Vein endothelial cell (primary cell): ENCODE results near the gene ALX3. TPM values are rescaled to one million over a fixed set of nuclear protein-coding genes. Genes with fewer than 3 reads are reported as not detected.

Experiments
- total RNA-seq: library from RNA; depleted of rRNA; stranded (reverse); fragments of >200 nt; gene quantifications from 2 replicates; pipeline ENCODE4 v1.2.3, GENCODE V29; 2012

ALX3 gene
- total RNA-seq, result not detected in 2 replicates

DNA sequence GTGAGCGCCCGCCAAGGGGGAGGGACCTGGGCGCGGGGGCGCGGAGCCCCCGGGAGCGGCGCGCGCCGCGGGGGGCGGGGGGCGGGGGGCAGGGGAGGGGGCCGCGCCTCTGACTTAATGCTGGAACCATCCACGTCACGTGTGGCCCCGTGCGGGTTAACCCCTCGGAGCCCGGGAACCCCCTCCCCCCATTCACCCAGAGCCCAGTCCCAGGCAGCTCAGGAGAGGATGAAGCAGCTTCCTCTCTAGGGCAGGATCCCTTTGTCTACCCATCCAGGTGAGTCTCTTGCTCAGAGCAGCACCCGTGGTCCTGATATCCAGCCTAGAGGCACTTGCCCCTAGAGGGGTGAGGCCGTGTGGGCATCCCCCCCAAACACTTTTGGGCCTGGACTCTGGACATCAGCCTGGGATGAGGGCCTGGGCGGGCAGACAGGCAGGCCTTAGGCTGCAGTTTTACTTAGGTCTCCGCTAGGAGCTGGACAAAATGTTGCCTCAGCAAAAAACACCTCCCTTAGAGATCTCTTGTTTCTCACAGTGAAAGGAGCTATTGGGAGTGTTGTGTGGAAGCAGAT, at the start of gene ALX3:
Gene ALX3, minus strand, starts transcription at position 2 of the 572 bp plus-strand sequence. CDS start 60 bp downstream, outside the sequence.

DNA sequence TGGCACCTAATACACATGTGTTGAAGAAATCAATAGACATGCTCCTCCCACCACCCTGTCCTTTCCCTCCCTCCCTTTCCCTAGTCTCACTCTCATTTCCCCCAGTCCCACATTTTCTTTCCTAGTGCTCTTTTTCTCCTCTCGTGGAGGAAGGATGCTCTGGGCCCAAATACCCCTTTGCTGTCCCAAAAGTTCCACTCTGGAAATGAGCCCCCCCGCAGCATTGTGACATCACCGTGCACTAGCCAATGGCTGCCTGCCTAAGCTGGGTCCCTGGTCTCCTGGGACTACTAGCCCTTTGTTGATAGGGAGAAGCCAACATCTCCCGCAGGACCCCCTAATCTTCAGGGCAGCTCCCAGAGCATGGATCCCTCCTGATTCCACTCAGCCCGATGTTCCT, 41.7 kb upstream of the ALX3 start, which contains the start of gene UBL4B:
Gene UBL4B, plus strand, starts transcription at position 301 of the 400 bp plus-strand sequence. Its CDS starts 92 bp downstream, at position 393.

DNA sequence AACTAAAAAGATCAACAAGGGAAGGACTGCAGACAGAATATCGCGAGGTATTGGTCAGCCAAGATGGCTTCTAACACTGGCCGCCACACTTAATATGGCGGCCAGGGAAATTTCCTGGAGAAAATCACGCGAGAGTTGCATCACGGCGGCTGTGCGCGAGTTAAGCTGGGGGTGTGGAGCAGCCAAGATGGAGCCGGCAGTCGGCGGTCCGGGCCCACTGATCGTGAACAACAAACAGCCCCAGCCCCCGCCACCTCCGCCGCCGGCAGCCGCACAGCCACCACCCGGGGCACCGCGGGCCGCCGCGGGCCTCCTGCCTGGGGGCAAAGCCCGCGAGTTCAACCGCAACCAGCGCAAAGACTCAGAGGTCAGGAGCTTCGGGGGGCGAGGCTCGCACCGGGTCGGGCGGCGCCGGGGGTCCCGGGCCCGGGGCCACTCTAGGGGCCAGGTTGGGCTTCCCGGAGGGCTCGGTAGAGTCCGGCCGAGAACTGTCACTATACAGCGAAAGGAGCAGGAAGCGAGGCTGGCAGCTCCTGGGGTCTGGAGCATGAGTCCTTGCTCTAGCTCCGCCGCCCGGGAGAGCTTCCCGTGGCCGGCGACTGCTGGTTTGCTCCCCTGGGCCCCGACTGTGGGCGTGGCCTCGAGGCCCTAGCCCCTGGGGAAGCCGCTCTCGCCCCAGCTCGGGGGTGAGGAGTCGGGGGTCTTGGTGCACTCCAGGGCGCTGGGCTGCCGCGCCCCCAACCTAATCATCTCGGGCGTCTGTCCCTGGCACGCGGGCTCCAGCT, 35.8 kb downstream of the ALX3 start, which contains the start of gene STRIP1:
Gene STRIP1, plus strand, starts transcription at position 174 of the 785 bp plus-strand sequence. Its CDS starts 14 bp downstream, at position 188.

Other genes with a start within 250 kb of the ALX3 start
- gene CSF1, start 159.8 kb downstream of the ALX3 start, total RNA-seq, result 21.0 and 22.5 TPM in 2 replicates
- gene AHCYL1, start 85.9 kb downstream of the ALX3 start, total RNA-seq, result 39.8 and 50.0 TPM in 2 replicates
- gene STRIP1, start 36.0 kb downstream of the ALX3 start, total RNA-seq, result 46.4 and 53.3 TPM in 2 replicates
- not detected in 2 replicates for gene UBL4B, start 41.8 kb upstream of the ALX3 start, total RNA-seq
- gene SLC6A17, start 79.8 kb upstream of the ALX3 start, total RNA-seq, result under 0.01 and 0.76 TPM in 2 replicates
- 2.6 and 6.5 TPM in 2 replicates for gene KCNC4, start 139.6 kb upstream of the ALX3 start, total RNA-seq